HG02588 (cell line): ENCODE measurements around the gene TMPRSS6.

Experiments
- ATAC-seq: cut with Tn5 transposase; IDR thresholded peaks from one replicate; pipeline ENCODE4 v1.9.1; 2021; ENCODE audit warnings: mild to moderate bottlenecking, moderate library complexity; ENCODE audit not compliant: unreplicated experiment

The TMPRSS6 gene

DNA sequence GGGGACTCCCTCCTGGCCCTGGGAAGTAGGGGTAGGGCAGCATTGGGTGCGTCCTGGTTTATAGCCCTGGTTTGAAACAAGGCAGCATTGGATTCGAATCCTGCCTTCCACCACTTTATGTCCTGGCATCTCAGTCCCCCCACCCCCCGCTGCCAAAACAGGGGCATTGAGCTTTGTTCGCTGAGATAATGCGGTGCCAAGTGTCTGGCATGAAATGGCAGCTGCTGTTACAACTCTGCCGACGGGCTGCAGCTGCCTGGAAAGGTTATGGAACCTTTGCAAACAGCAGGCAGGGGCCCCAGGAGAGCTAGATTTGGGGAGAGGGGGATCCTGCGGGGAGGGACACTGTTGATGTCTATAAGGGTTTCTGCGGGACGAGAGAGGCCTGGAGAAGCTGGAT, 92.2 kb downstream of the TMPRSS6 start:
- ATAC-seq = no peak

DNA sequence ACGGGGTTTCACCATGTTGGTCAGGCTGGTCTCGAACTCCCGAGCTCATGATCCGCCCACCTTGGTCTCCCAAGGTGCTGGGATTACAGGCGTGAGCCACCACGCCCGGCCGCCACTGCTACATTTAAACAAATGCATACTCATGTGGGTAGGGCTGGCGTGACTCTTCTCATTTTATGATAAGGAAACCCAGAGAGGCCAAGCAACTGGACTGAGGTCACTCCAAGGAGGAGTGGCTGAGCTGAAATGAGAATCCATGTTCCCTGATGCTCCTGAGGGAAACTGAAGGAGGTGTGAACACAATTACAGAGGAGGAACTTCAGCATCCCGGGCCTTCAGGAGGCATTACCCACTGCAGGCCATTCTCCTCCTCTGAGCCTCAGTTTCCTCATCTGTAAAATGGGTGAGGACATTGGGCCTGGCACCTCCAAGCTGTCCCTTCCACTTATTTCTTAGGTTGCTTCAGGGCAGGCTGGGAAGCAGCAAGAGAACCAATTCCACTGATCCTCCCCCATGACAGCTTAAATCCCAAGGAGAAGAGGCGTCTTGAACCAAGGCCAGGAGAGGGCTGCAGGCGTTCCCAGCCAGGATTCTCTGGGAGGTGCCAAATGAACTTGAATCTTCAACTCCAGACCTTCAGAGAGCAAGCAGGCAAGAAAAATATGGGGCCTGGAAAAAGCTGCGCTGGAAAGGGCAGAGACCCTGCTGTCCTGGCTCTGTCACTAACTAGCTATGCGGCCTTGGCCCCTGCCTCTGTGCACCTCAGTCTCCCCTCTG, 93.2 kb downstream of the TMPRSS6 start:
- no peak for ATAC-seq

DNA sequence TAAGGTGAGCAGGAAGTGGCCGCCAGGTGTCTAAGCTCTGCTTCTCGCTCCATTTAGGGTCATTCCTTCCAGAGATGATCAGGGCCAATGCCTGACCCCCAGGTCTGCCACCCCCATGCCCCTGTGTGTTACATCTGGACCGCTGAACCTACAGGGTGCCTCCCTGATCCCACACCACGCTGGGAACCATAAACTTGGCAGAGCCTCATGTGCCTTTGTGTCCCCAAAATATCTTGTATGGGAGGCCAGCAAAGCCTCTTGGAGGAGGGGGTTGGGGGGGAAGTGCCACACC, 94.0 kb downstream of the TMPRSS6 start:
- ATAC-seq = no peak
